GM23338 (cell line): ENCODE data around the gene PNLIPRP2. TPM values are rescaled to one million over a fixed set of nuclear protein-coding genes. Genes with fewer than 3 reads are reported as not detected.

Experiments
- ATAC-seq: fragments of 200-7000 bp; cut with Tn5 transposase; 3 replicates; pipeline ENCODE4 v1.9.1; 2020
- DNase-seq: peaks from one replicate; pipeline ENCODE4 v3.0.0-alpha.2; 2015; ENCODE audit warnings: low spot score
- H2AFZ ChIP-seq: fragments of 200-600 bp; sonication (generic); 2 replicates; pipeline ENCODE4 v1.8.0; 2016; ENCODE audit warnings: antibody characterized with exemption, mild to moderate bottlenecking, moderate library complexity
- H3F3A ChIP-seq: fragments of 200-600 bp; sonication (generic); replicated peaks from 2 replicates; pipeline ENCODE4 v1.8.0; 2017; ENCODE audit warnings: antibody characterized with exemption, mixed run types, low read depth
- H3K27ac ChIP-seq: fragments of 200-600 bp; sonication (generic); 2 replicates; pipeline ENCODE4 v1.6.1; 2016; ENCODE audit warnings: low read depth
- H3K27me3 ChIP-seq: fragments of 200-600 bp; sonication (generic); 2 replicates; pipeline ENCODE4 v1.8.0; 2016; ENCODE audit warnings: mild to moderate bottlenecking, mixed run types, moderate library complexity; ENCODE audit not compliant: insufficient read depth
- H3K36me3 ChIP-seq: fragments of 200-600 bp; sonication (generic); 2 replicates; pipeline ENCODE4 v1.8.0; 2016; ENCODE audit warnings: mild to moderate bottlenecking; ENCODE audit not compliant: insufficient read depth
- H3K4me1 ChIP-seq: fragments of 200-600 bp; sonication (generic); 2 replicates; pipeline ENCODE4 v1.8.0; 2016; ENCODE audit warnings: mild to moderate bottlenecking, moderate library complexity; ENCODE audit not compliant: insufficient read depth
- H3K4me2 ChIP-seq: fragments of 200-600 bp; sonication (generic); 2 replicates; pipeline ENCODE4 v1.7.1; 2017; ENCODE audit warnings: mixed run types
- H3K4me3 ChIP-seq: fragments of 200-600 bp; sonication (generic); 2 replicates; pipeline ENCODE4 v1.6.1; 2016; ENCODE audit warnings: mixed run types
- H3K79me2 ChIP-seq: fragments of 200-600 bp; sonication (generic); replicated peaks from 2 replicates; pipeline ENCODE4 v1.8.0; 2017; ENCODE audit warnings: mild to moderate bottlenecking; ENCODE audit not compliant: insufficient read depth
- H3K9me2 ChIP-seq: fragments of 200-600 bp; sonication (generic); 2 replicates; pipeline ENCODE4 v1.8.0; 2017; ENCODE audit not compliant: insufficient read depth
- H4K20me1 ChIP-seq: fragments of 200-600 bp; sonication (generic); replicated peaks from 2 replicates; pipeline ENCODE4 v1.8.0; 2017; ENCODE audit warnings: mild to moderate bottlenecking; ENCODE audit not compliant: insufficient read depth
- H3K27ac Mint-ChIP-seq: 2 replicates; pipeline ENCODE4 v1.8.0; 2020; ENCODE audit warnings: inconsistent platforms, mild to moderate bottlenecking, moderate library complexity, mixed read lengths
- H3K27me3 Mint-ChIP-seq: 3 replicates; pipeline ENCODE4 v1.8.0; 2022; ENCODE audit warnings: low read depth, mild to moderate bottlenecking, moderate library complexity, mixed read lengths, inconsistent platforms; ENCODE audit not compliant: insufficient read depth, poor library complexity
- H3K36me3 Mint-ChIP-seq: 3 replicates; pipeline ENCODE4 v1.8.0; 2021; ENCODE audit warnings: low read depth, mild to moderate bottlenecking, inconsistent platforms, moderate library complexity, mixed read lengths
- H3K4me1 Mint-ChIP-seq: 3 replicates; pipeline ENCODE4 v1.8.0; 2020; ENCODE audit warnings: mild to moderate bottlenecking, inconsistent platforms, mixed read lengths
- H3K4me3 Mint-ChIP-seq: 3 replicates; pipeline ENCODE4 v1.8.0; 2021; ENCODE audit warnings: moderate library complexity, mild to moderate bottlenecking, inconsistent platforms, mixed read lengths
- H3K9me3 Mint-ChIP-seq: 3 replicates; pipeline ENCODE4 v1.8.0; 2020; ENCODE audit warnings: moderate library complexity, mild to moderate bottlenecking, inconsistent platforms, mixed read lengths
- CREB1 ChIP-seq: fragments of 250-450 bp; sonication (Bioruptor Pico); IDR thresholded peaks from 2 replicates; pipeline ENCODE4 v1.5.0; 2020; ENCODE audit warnings: low read depth, mild to moderate bottlenecking, moderate library complexity
- ETS1 ChIP-seq: IDR thresholded peaks from 2 replicates; pipeline ENCODE4 v1.6.1; 2016; ENCODE audit warnings: antibody characterized with exemption
- EZH2phosphoT487 ChIP-seq: fragments of 200-600 bp; sonication (generic); IDR thresholded peaks from one replicate; pipeline ENCODE4 v1.8.1; 2018; ENCODE audit warnings: antibody characterized with exemption; ENCODE audit not compliant: unreplicated experiment
- JUNB ChIP-seq: IDR thresholded peaks from one replicate; pipeline ENCODE4 v1.6.1; 2016; ENCODE audit warnings: antibody characterized with exemption; ENCODE audit not compliant: unreplicated experiment
- NANOG ChIP-seq: IDR thresholded peaks from 2 replicates; pipeline ENCODE4 v1.6.1; 2016; ENCODE audit warnings: antibody characterized with exemption, borderline replicate concordance
- REST ChIP-seq: IDR thresholded peaks from one replicate; pipeline ENCODE4 v1.6.1; 2018; ENCODE audit warnings: antibody characterized with exemption; ENCODE audit not compliant: unreplicated experiment
- STAT1 ChIP-seq: IDR thresholded peaks from one replicate; pipeline ENCODE4 v1.6.1; 2016; ENCODE audit warnings: antibody characterized with exemption; ENCODE audit not compliant: unreplicated experiment
- ZNF114 ChIP-seq: fragments of 250-450 bp; sonication (Bioruptor Pico); IDR thresholded peaks from 2 replicates; pipeline ENCODE4 v1.5.0; 2020; ENCODE audit warnings: mild to moderate bottlenecking, moderate library complexity
- ZNF331 ChIP-seq: fragments of 250-450 bp; sonication (Bioruptor Pico); IDR thresholded peaks from 2 replicates; pipeline ENCODE4 v1.5.0; 2020; ENCODE audit warnings: low read depth, mild to moderate bottlenecking, moderate library complexity
- ZNF462 ChIP-seq: fragments of 250-450 bp; sonication (Bioruptor Pico); IDR thresholded peaks from 2 replicates; pipeline ENCODE4 v1.5.0; 2020; ENCODE audit warnings: mild to moderate bottlenecking, moderate library complexity
- polyA plus RNA-seq: library from polyadenylated mRNA; unstranded; fragments of >200 nt; fragmentation: Nextera tagmentation; extraction: Ambion mirVana; gene quantifications from 2 replicates; pipeline ENCODE4 v1.2.1, GENCODE V29; 2016
- total RNA-seq: library from RNA; depleted of rRNA; stranded (reverse); fragments of >200 nt; shearing (Covaris generic); gene quantifications from 2 replicates; pipeline ENCODE4 v1.2.3, GENCODE V29; 2014

PNLIPRP2 gene
- total and polyA plus RNA-seq, 2 experiments from 2014 or later = 0.24 TPM; not detected in 1

GRCh38 chr10:116631871-116632295 is 11.1 kb downstream of the PNLIPRP2 start:
- H3F3A ChIP-seq = 0 out of 2 replicates have a peak, but pooled peaks cover 2% of the 10 kb centered on the region
- no peak for TF ChIP-seq STAT1
- TF ChIP-seq ZNF114 (CRISPR knock-in tag) = no peak
- TF ChIP-seq NANOG = no peak
- TF ChIP-seq ZNF462 (CRISPR knock-in tag) = no peak
- no peak for TF ChIP-seq ZNF331 (CRISPR knock-in tag)
- TF ChIP-seq CREB1 (CRISPR knock-in tag) = no peak
- no peak for TF ChIP-seq EZH2phosphoT487
- no peak for TF ChIP-seq JUNB
- TF ChIP-seq REST = no peak
- TF ChIP-seq ETS1 = no peak
- no peak overlapping the region for H2AFZ ChIP-seq
- Mint-ChIP-seq H3K27ac (no peak overlapping the region), H3K9me3 (no peaks in the 10 kb centered on the region; the same call in 2 of the 3 replicates), H3K4me3 (no peak overlapping the region), H3K4me1 (no peaks in the 10 kb centered on the region), H3K27me3 (no peaks in the 10 kb centered on the region), H3K36me3 (no peaks in the 10 kb centered on the region)
- DNase-seq (no peak), ATAC-seq (no peak)
- H3K36me3 ChIP-seq = no peaks in the 10 kb centered on the region
- no peaks in the 10 kb centered on the region for H4K20me1 ChIP-seq
- no peak overlapping the region for H3K4me2 ChIP-seq
- no peaks in the 10 kb centered on the region for H3K79me2 ChIP-seq
- H3K27ac ChIP-seq = no peak overlapping the region
- no peaks in the 10 kb centered on the region for H3K9me2 ChIP-seq
- H3K4me3 ChIP-seq = no peak overlapping the region
- 0 out of 2 replicates have a peak, but pooled peaks cover 3% of the 10 kb centered on the region for H3K27me3 ChIP-seq
- H3K4me1 ChIP-seq = no peaks in the 10 kb centered on the region
